ENCODE data around the gene SLC2A4RG. TPM values are rescaled to one million over a fixed set of nuclear protein-coding genes. Genes with fewer than 3 reads are reported as not detected.
"Not testable (repeated sequence)": the region's sequence is repeated elsewhere in the genome, so short reads cannot be mapped to it uniquely, and the experiment has no call there.

The SLC2A4RG gene
- total RNA-seq, 4 donors from 2014 or later = 41.4 to 67.1 (median 52.7) TPM

- Histone ChIP-seq H3K27me3 (peaks cover 0 to 18% (median 0%) of the 10 kb centered on the region in 4 donors), H3K4me3 (no peak overlapping the region), H3K36me3 (peaks cover 8 to 55% (median 24%) of the 10 kb centered on the region in 4 donors), H3K27ac (replicated peaks in 1 of 4) (no peak overlapping the region), H3K4me1 (peaks cover 10 to 21% (median 15%) of the 10 kb centered on the region in 4 donors), H3K9me3 (no peaks in the 10 kb centered on the region)
- TF ChIP-seq CTCF (IDR thresholded peaks at IDR 0.05) (no peak), EP300 (IDR thresholded peaks at IDR 0.05) (no peak), POLR2A (IDR thresholded peaks at IDR 0.05; ENCODE audit: low read depth) (no peak), POLR2AphosphoS5 (IDR thresholded peaks at IDR 0.05) (no peak)
- 82% methylated on average over 21 of the region's 33 CpGs for WGBS
- intact Hi-C loops (cut with DNase I) = no loop called here
- no peak for DNase-seq (ENCODE audit: extremely low spot score)
Observed at GRCh38 chr20:63773571-63774241, 34.1 kb downstream of the SLC2A4RG start.

DNA sequence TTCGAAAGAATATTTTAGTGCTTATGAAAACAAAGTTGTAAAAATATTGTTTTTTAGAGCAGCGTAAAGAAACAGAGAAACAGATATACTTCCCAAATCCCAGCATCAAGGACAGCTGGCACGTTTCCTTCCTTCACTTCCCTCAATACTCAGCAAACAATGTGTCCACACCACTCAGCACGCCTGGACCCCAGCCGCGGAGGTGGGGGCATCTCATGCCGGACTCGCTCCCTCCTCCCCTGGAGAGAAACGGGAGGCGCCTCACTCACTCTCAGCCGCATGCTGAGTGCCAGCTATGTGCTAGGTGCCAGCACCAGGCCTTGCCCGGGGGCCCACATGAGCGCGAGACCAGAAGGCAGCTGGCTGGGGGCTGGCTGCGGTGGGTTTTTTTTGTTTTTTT is 34.7 kb downstream of the SLC2A4RG start:
- no peak for TF ChIP-seq CTCF (IDR thresholded peaks at IDR 0.05)
- TF ChIP-seq EP300 (IDR thresholded peaks at IDR 0.05) = no peak
- TF ChIP-seq POLR2A (IDR thresholded peaks at IDR 0.05; ENCODE audit: low read depth) = no peak
- no peak for TF ChIP-seq POLR2AphosphoS5 (IDR thresholded peaks at IDR 0.05)
- no peaks in the 10 kb centered on the region for H3K9me3 ChIP-seq
- peaks cover 10 to 21% (median 15%) of the 10 kb centered on the region in 4 donors for H3K4me1 ChIP-seq
- peaks cover 5 to 49% (median 18%) of the 10 kb centered on the region in 4 donors for H3K36me3 ChIP-seq
- H3K27me3 ChIP-seq = peaks cover 0 to 18% (median 0%) of the 10 kb centered on the region in 4 donors
- intact Hi-C loops (cut with DNase I) = no loop called here
- H3K27ac ChIP-seq (replicated peaks in 1 of 4) = no peak overlapping the region
- DNase-seq (ENCODE audit: extremely low spot score) = no peak
- 74% methylated on average over 15 of the region's 15 CpGs for WGBS
- H3K4me3 ChIP-seq = no peak overlapping the region

GRCh38 chr20:63775096-63775978 is 35.8 kb downstream of the SLC2A4RG start:
- WGBS = 38% methylated on average over 52 of the region's 67 CpGs
- no peak for DNase-seq (ENCODE audit: extremely low spot score)
- Histone ChIP-seq H3K27ac (replicated peaks in 1 of 4) (no peak overlapping the region), H3K4me3 (peak overlapping the region; percentile 20 to 42 (median 25)), H3K36me3 (peaks cover 0 to 39% (median 13%) of the 10 kb centered on the region in 4 donors), H3K4me1 (peaks cover 10 to 21% (median 15%) of the 10 kb centered on the region in 4 donors), H3K9me3 (no peaks in the 10 kb centered on the region), H3K27me3 (peaks cover 0 to 18% (median 0%) of the 10 kb centered on the region in 4 donors)
- TF ChIP-seq POLR2AphosphoS5 (IDR thresholded peaks at IDR 0.05) (no peak), CTCF (IDR thresholded peaks at IDR 0.05) (peak; percentile 49 to 70 (median 63))
- intact Hi-C loops (cut with DNase I) = no loop called here

DNA sequence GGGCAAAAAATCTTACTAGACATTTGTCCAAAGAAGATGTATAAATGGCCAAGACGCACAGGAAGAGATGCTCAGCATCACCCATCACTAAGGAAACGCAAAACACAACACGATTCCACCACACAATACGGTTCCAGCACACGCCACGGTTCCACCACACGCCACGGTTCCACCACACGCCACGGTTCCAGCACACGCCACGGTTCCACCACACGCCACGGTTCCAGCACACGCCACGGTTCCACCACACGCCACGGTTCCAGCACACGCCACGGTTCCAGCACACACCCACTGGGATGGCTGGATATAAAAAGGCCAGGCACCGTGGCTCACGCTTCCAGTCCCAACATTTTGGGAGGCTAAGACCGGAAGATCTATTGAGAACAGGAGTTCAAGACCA is 37.3 kb downstream of the SLC2A4RG start:
- Histone ChIP-seq H3K27me3 (peaks cover 0 to 18% (median 0%) of the 10 kb centered on the region in 4 donors), H3K4me1 (peaks cover 10 to 21% (median 15%) of the 10 kb centered on the region in 4 donors), H3K36me3 (peaks cover 0 to 25% (median 3%) of the 10 kb centered on the region in 4 donors)
- intact Hi-C loops (cut with DNase I); DNase-seq (ENCODE audit: extremely low spot score); H3K4me3 ChIP-seq; H3K27ac ChIP-seq (replicated peaks in 1 of 4); H3K9me3 ChIP-seq: not testable (repeated sequence)
- 89% methylated on average over 23 of the region's 23 CpGs for WGBS

- Histone ChIP-seq H3K27me3 (peaks cover 0 to 18% (median 0%) of the 10 kb centered on the region in 4 donors), H3K4me3 (no peak overlapping the region), H3K4me1 (peaks cover 8 to 16% (median 15%) of the 10 kb centered on the region in 4 donors), H3K27ac (replicated peaks in 1 of 4) (no peak overlapping the region), H3K36me3 (peaks cover 0 to 25% (median 4%) of the 10 kb centered on the region in 4 donors), H3K9me3 (no peaks in the 10 kb centered on the region)
- WGBS = 90% methylated on average over 13 of the region's 13 CpGs
- TF ChIP-seq EP300 (IDR thresholded peaks at IDR 0.05) = no peak
- no peak for TF ChIP-seq POLR2A (IDR thresholded peaks at IDR 0.05; ENCODE audit: low read depth)
- no peak for TF ChIP-seq POLR2AphosphoS5 (IDR thresholded peaks at IDR 0.05)
- no peak for DNase-seq (ENCODE audit: extremely low spot score)
- intact Hi-C loops (cut with DNase I) = no loop called here
Observed at GRCh38 chr20:63777614-63778013, 38.0 kb downstream of the SLC2A4RG start.
